ENCODE measurements around the gene NOC3L.
"Not testable (repeated sequence)": the region's sequence is repeated elsewhere in the genome, so short reads cannot be mapped to it uniquely, and the experiment has no call there.

Gene NOC3L

GRCh38 chr10:94355841-94356240 is 6.9 kb downstream of the NOC3L start:
- Histone ChIP-seq H2AFZ (ENCODE audit: insufficient read depth, low read length, poor library complexity) (no peak overlapping the region), H3K9me3 (ENCODE audit: insufficient read depth, low read depth, low read length) (no peaks in the 10 kb centered on the region), H2BK5ac (ENCODE audit: low read depth, low read length, poor library complexity) (no peak overlapping the region), H3K9ac (ENCODE audit: low read length) (no peak overlapping the region), H3K14ac (ENCODE audit: low read length) (no peak overlapping the region), H3K36me3 (ENCODE audit: control insufficient read depth in 1 of 2, insufficient read depth in 2 of 2, low read length in 2 of 2) (peaks cover 5 to 6% of the 10 kb centered on the region in 2 experiments), H3K79me1 (ENCODE audit: low read length) (no peaks in the 10 kb centered on the region), H3K27ac (ENCODE audit: low read depth, low read length) (no peak overlapping the region), H4K91ac (ENCODE audit: low read depth, low read length) (no peak overlapping the region), H3K23ac (ENCODE audit: low read length) (no peak overlapping the region), H3K18ac (ENCODE audit: low read length) (no peak overlapping the region), H4K12ac (ENCODE audit: low read depth, low read length) (no peak overlapping the region), H3K4me3 (ENCODE audit: low read depth, low read length) (no peak overlapping the region), H3K4ac (ENCODE audit: low read depth, low read length) (no peak overlapping the region), H2BK12ac (ENCODE audit: low read length) (no peak overlapping the region), H2BK120ac (ENCODE audit: insufficient read depth, low read length, poor library complexity) (no peak overlapping the region), H3K4me1 (ENCODE audit: control insufficient read depth in 1 of 2, insufficient read depth in 2 of 2, low read length in 2 of 2) (peaks cover 2 to 6% of the 10 kb centered on the region in 2 experiments), H3K4me2 (ENCODE audit: low read length) (no peak overlapping the region), H2AK5ac (ENCODE audit: low read length) (no peak overlapping the region), H3K27me3 (ENCODE audit: insufficient read depth, low read length) (no peaks in the 10 kb centered on the region), H3K79me2 (ENCODE audit: control insufficient read depth, insufficient read depth, low read length, poor library complexity) (no peaks in the 10 kb centered on the region), H4K8ac (ENCODE audit: low read depth, low read length) (no peak overlapping the region)
- WGBS (ENCODE audit: extremely low coverage, insufficient coverage, insufficient read length) = no CpG with 5 or more reads among the region's 2 CpGs
- no peak for DNase-seq

- H3K9me3 ChIP-seq (ENCODE audit: insufficient read depth, low read depth, low read length) = no peaks in the 10 kb centered on the region
- H2BK5ac ChIP-seq (ENCODE audit: low read depth, low read length, poor library complexity) = no peak overlapping the region
- H4K91ac ChIP-seq (ENCODE audit: low read depth, low read length) = no peak overlapping the region
- H3K36me3 ChIP-seq (ENCODE audit: control insufficient read depth in 1 of 2, insufficient read depth in 2 of 2, low read length in 2 of 2) = peaks cover 8 to 11% of the 10 kb centered on the region in 2 experiments
- no peak overlapping the region for H2BK120ac ChIP-seq (ENCODE audit: insufficient read depth, low read length, poor library complexity)
- H2AFZ ChIP-seq (ENCODE audit: insufficient read depth, low read length, poor library complexity) = no peak overlapping the region
- H3K27ac ChIP-seq (ENCODE audit: low read depth, low read length) = no peak overlapping the region
- no peak overlapping the region for H4K8ac ChIP-seq (ENCODE audit: low read depth, low read length)
- H3K18ac ChIP-seq (ENCODE audit: low read length) = no peak overlapping the region
- WGBS (ENCODE audit: extremely low coverage, insufficient coverage, insufficient read length) = no CpG with 5 or more reads among the region's 3 CpGs
- no peaks in the 10 kb centered on the region for H3K79me2 ChIP-seq (ENCODE audit: control insufficient read depth, insufficient read depth, low read length, poor library complexity)
- no peak overlapping the region for H3K23ac ChIP-seq (ENCODE audit: low read length)
- H3K79me1 ChIP-seq (ENCODE audit: low read length) = no peaks in the 10 kb centered on the region
- DNase-seq = no peak
- H3K4me2 ChIP-seq (ENCODE audit: low read length) = no peak overlapping the region
- no peak overlapping the region for H2AK5ac ChIP-seq (ENCODE audit: low read length)
- H3K9ac ChIP-seq (ENCODE audit: low read length) = no peak overlapping the region
- H3K27me3 ChIP-seq (ENCODE audit: insufficient read depth, low read length) = no peaks in the 10 kb centered on the region
- peaks cover 0 to 3% of the 10 kb centered on the region in 2 experiments for H3K4me1 ChIP-seq (ENCODE audit: control insufficient read depth in 1 of 2, insufficient read depth in 2 of 2, low read length in 2 of 2)
- no peak overlapping the region for H3K14ac ChIP-seq (ENCODE audit: low read length)
- H2BK12ac ChIP-seq (ENCODE audit: low read length) = no peak overlapping the region
- H4K12ac ChIP-seq (ENCODE audit: low read depth, low read length) = no peak overlapping the region
- H3K4ac ChIP-seq (ENCODE audit: low read depth, low read length) = no peak overlapping the region
- no peak overlapping the region for H3K4me3 ChIP-seq (ENCODE audit: low read depth, low read length)
Measured at GRCh38 chr10:94353336-94353735, 9.4 kb downstream of the NOC3L start.

GRCh38 chr10:94351089-94351488 is 11.7 kb downstream of the NOC3L start:
- Histone ChIP-seq H4K91ac (ENCODE audit: low read depth, low read length) (no peak overlapping the region), H3K36me3 (ENCODE audit: control insufficient read depth in 1 of 2, insufficient read depth in 2 of 2, low read length in 2 of 2) (peaks cover 8 to 11% of the 10 kb centered on the region in 2 experiments), H2AK5ac (ENCODE audit: low read length) (no peak overlapping the region)

GRCh38 chr10:94350500-94350899 is 12.2 kb downstream of the NOC3L start:
- WGBS (ENCODE audit: extremely low coverage, insufficient coverage, insufficient read length) = no CpG with 5 or more reads among the region's 4 CpGs
- not testable (repeated sequence) for H3K9ac ChIP-seq (ENCODE audit: low read length); H3K27ac ChIP-seq (ENCODE audit: low read depth, low read length); DNase-seq; H3K4me1 ChIP-seq (ENCODE audit: control insufficient read depth in 1 of 2, insufficient read depth in 2 of 2, low read length in 2 of 2); H2BK5ac ChIP-seq (ENCODE audit: low read depth, low read length, poor library complexity); H4K8ac ChIP-seq (ENCODE audit: low read depth, low read length); H2BK120ac ChIP-seq (ENCODE audit: insufficient read depth, low read length, poor library complexity); H3K14ac ChIP-seq (ENCODE audit: low read length); H2AK5ac ChIP-seq (ENCODE audit: low read length); H3K4ac ChIP-seq (ENCODE audit: low read depth, low read length); H3K9me3 ChIP-seq (ENCODE audit: insufficient read depth, low read depth, low read length); H3K79me2 ChIP-seq (ENCODE audit: control insufficient read depth, insufficient read depth, low read length, poor library complexity); H3K4me2 ChIP-seq (ENCODE audit: low read length); H4K91ac ChIP-seq (ENCODE audit: low read depth, low read length); H3K18ac ChIP-seq (ENCODE audit: low read length); H3K79me1 ChIP-seq (ENCODE audit: low read length); H4K12ac ChIP-seq (ENCODE audit: low read depth, low read length); H2BK12ac ChIP-seq (ENCODE audit: low read length); H3K27me3 ChIP-seq (ENCODE audit: insufficient read depth, low read length); H3K4me3 ChIP-seq (ENCODE audit: low read depth, low read length); H2AFZ ChIP-seq (ENCODE audit: insufficient read depth, low read length, poor library complexity); H3K23ac ChIP-seq (ENCODE audit: low read length)
- peaks cover 8 to 11% of the 10 kb centered on the region in 2 experiments for H3K36me3 ChIP-seq (ENCODE audit: control insufficient read depth in 1 of 2, insufficient read depth in 2 of 2, low read length in 2 of 2)

More at GRCh38 chr10:94351089-94351488, 11.7 kb downstream of the NOC3L start:
- no peak overlapping the region for H4K8ac ChIP-seq (ENCODE audit: low read depth, low read length)
- H2BK5ac ChIP-seq (ENCODE audit: low read depth, low read length, poor library complexity) = no peak overlapping the region
- H3K23ac ChIP-seq (ENCODE audit: low read length) = no peak overlapping the region
- H3K4me2 ChIP-seq (ENCODE audit: low read length) = no peak overlapping the region
- H2BK12ac ChIP-seq (ENCODE audit: low read length) = no peak overlapping the region
- H3K4me1 ChIP-seq (ENCODE audit: control insufficient read depth in 1 of 2, insufficient read depth in 2 of 2, low read length in 2 of 2) = no peaks in the 10 kb centered on the region
- H3K79me1 ChIP-seq (ENCODE audit: low read length) = no peaks in the 10 kb centered on the region
- H4K12ac ChIP-seq (ENCODE audit: low read depth, low read length) = no peak overlapping the region
- H3K27ac ChIP-seq (ENCODE audit: low read depth, low read length) = no peak overlapping the region
- H3K9me3 ChIP-seq (ENCODE audit: insufficient read depth, low read depth, low read length) = no peaks in the 10 kb centered on the region
- no peak overlapping the region for H3K4me3 ChIP-seq (ENCODE audit: low read depth, low read length)
- H3K14ac ChIP-seq (ENCODE audit: low read length) = no peak overlapping the region
- H2BK120ac ChIP-seq (ENCODE audit: insufficient read depth, low read length, poor library complexity) = no peak overlapping the region
- H3K9ac ChIP-seq (ENCODE audit: low read length) = no peak overlapping the region
- DNase-seq = no peak
- no peak overlapping the region for H2AFZ ChIP-seq (ENCODE audit: insufficient read depth, low read length, poor library complexity)
- no peak overlapping the region for H3K4ac ChIP-seq (ENCODE audit: low read depth, low read length)
- H3K79me2 ChIP-seq (ENCODE audit: control insufficient read depth, insufficient read depth, low read length, poor library complexity) = no peaks in the 10 kb centered on the region
- no peaks in the 10 kb centered on the region for H3K27me3 ChIP-seq (ENCODE audit: insufficient read depth, low read length)
- H3K18ac ChIP-seq (ENCODE audit: low read length) = no peak overlapping the region

Data from trophoblast cell (in vitro differentiated cells and primary cell).